SK-N-SH treated with all-trans-retinoic acid at 6 μM for 48 hours (cell line): ENCODE results near the gene DDAH1.

Experiments used
- ATAC-seq: fragments of 200-7000 bp; cut with Tn5 transposase; 3 replicates; pipeline ENCODE4 v1.9.1; 2020; ENCODE audit warnings: mild to moderate bottlenecking, moderate library complexity
- ARNTL ChIP-seq: fragments of 450-650 bp; formaldehyde crosslinking; IDR thresholded peaks from 2 replicates; pipeline ENCODE4 v1.5.0; 2020; ENCODE audit warnings: low read depth, mild to moderate bottlenecking, moderate library complexity, borderline replicate concordance
- BACH2 ChIP-seq: fragments of 250-450 bp; sonication (Bioruptor Pico); IDR thresholded peaks from 2 replicates; pipeline ENCODE4 v1.9.0; 2021; ENCODE audit warnings: mild to moderate bottlenecking, borderline replicate concordance
- CREB5 ChIP-seq: fragments of 250-450 bp; sonication (Bioruptor Pico); IDR thresholded peaks from 2 replicates; pipeline ENCODE4 v1.5.1; 2020; ENCODE audit warnings: low read depth, mild to moderate bottlenecking, moderate library complexity
- CSDC2 ChIP-seq: fragments of 250-450 bp; sonication (Bioruptor Pico); IDR thresholded peaks from 2 replicates; pipeline ENCODE4 v1.5.0; 2020; ENCODE audit warnings: mild to moderate bottlenecking, moderate library complexity
- GLIS3 ChIP-seq: fragments of 250-450 bp; sonication (Bioruptor Pico); IDR thresholded peaks from 2 replicates; pipeline ENCODE4 v1.5.0; 2020; ENCODE audit warnings: mild to moderate bottlenecking, moderate library complexity
- ISL1 ChIP-seq: fragments of 250-450 bp; sonication (Bioruptor Pico); IDR thresholded peaks from 2 replicates; pipeline ENCODE4 v2.1.2; 2022; ENCODE audit warnings: mild to moderate bottlenecking, moderate library complexity
- OSR1 ChIP-seq: fragments of 250-450 bp; sonication (Bioruptor Pico); IDR thresholded peaks from 2 replicates; pipeline ENCODE4 v1.8.0; 2022; ENCODE audit warnings: moderate library complexity, mild to moderate bottlenecking, inconsistent platforms
- POU6F1 ChIP-seq: fragments of 250-450 bp; sonication (Bioruptor Pico); IDR thresholded peaks from 2 replicates; pipeline ENCODE4 v1.8.0; 2021; ENCODE audit warnings: low read depth, mild to moderate bottlenecking, moderate library complexity, borderline replicate concordance
- PPARA ChIP-seq: fragments of 250-450 bp; sonication (Bioruptor Pico); IDR thresholded peaks from 2 replicates; pipeline ENCODE4 v1.5.0; 2020; ENCODE audit warnings: mild to moderate bottlenecking, borderline replicate concordance
- RARB ChIP-seq: fragments of 250-450 bp; sonication (Bioruptor Pico); IDR thresholded peaks from 2 replicates; pipeline ENCODE4 v1.8.0; 2021; ENCODE audit warnings: mild to moderate bottlenecking, moderate library complexity
- SNAI2 ChIP-seq: fragments of 250-450 bp; sonication (Bioruptor Pico); IDR thresholded peaks from 2 replicates; pipeline ENCODE4 v1.5.0; 2020; ENCODE audit warnings: mild to moderate bottlenecking, moderate library complexity
- TCF4 ChIP-seq: fragments of 250-450 bp; sonication (Bioruptor Pico); IDR thresholded peaks from 2 replicates; pipeline ENCODE4 v1.8.0; 2021; ENCODE audit warnings: mild to moderate bottlenecking, moderate library complexity, borderline replicate concordance
- ZC3H10 ChIP-seq: fragments of 250-450 bp; sonication (Bioruptor Pico); IDR thresholded peaks from 2 replicates; pipeline ENCODE4 v1.5.1; 2021; ENCODE audit warnings: mild to moderate bottlenecking, moderate library complexity
- ZFP3 ChIP-seq: fragments of 250-450 bp; sonication (Bioruptor Pico); IDR thresholded peaks from 2 replicates; pipeline ENCODE4 v1.5.0; 2020; ENCODE audit warnings: mild to moderate bottlenecking, moderate library complexity
- ZFP30 ChIP-seq: fragments of 450-650 bp; formaldehyde crosslinking; IDR thresholded peaks from 2 replicates; pipeline ENCODE4 v1.5.0; 2022; ENCODE audit warnings: mild to moderate bottlenecking, moderate library complexity
- ZNF565 ChIP-seq: fragments of 450-650 bp; formaldehyde crosslinking; conservative IDR thresholded peaks from 2 replicates; pipeline ENCODE4 v1.5.0; 2020; ENCODE audit warnings: low read depth, mild to moderate bottlenecking, moderate library complexity
- ZNF8 ChIP-seq: fragments of 450-650 bp; formaldehyde crosslinking; IDR thresholded peaks from 2 replicates; pipeline ENCODE4 v1.5.0; 2020; ENCODE audit warnings: mild to moderate bottlenecking, moderate library complexity
- TF ChIP-seq, protein P1 (sequence below): fragments of 250-450 bp; sonication (Bioruptor Pico); IDR thresholded peaks from 2 replicates; pipeline ENCODE4 v1.5.1; 2021; ENCODE audit warnings: mild to moderate bottlenecking, moderate library complexity
- TF ChIP-seq, protein P2 (sequence below): fragments of 250-450 bp; sonication (Bioruptor Pico); IDR thresholded peaks from 2 replicates; pipeline ENCODE4 v1.5.0; 2020; ENCODE audit warnings: mild to moderate bottlenecking, moderate library complexity

DDAH1 gene

DNA sequence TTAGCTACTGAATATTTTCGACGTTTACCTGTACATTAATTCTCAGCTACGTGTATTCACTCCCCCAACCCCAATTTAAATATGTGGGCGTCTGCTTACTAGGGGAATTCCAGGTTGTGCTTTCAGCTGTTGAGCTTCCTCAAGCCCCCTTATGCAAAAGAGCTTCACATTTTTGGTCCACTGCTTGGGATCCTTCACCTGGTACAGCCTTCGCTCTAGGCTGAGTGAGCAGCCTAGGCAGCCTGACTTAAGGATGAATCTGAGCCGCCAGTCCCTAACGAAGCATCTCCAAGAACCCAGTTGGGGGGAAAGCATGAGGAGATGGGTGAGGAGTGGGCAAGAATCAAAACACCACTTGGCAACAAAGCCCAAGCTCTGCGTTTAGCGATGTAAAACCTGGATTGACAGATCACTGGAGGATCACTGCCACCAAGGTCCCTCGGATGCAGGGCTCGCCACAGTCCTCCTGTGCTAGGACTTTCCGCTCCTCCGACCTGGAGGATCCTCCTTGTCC is 189.2 kb downstream of the DDAH1 start:
- peak; percentile 2 for ATAC-seq
- TF ChIP-seq SNAI2 (CRISPR knock-in tag), result no peak
- no peak for TF ChIP-seq ZNF565 (CRISPR knock-in tag)
- no peak for TF ChIP-seq BACH2 (CRISPR knock-in tag)
- TF ChIP-seq CREB5 (CRISPR knock-in tag), result no peak
- TF ChIP-seq ZFP3 (CRISPR knock-in tag), result no peak
- no peak for TF ChIP-seq ARNTL (CRISPR knock-in tag)
- no peak for TF ChIP-seq RARB (CRISPR knock-in tag)
- no peak for TF ChIP-seq ISL1
- no peak for TF ChIP-seq ZNF8
- no peak for TF ChIP-seq CSDC2 (CRISPR knock-in tag)
- TF ChIP-seq OSR1 (CRISPR knock-in tag), result no peak
- TF ChIP-seq ZFP30 (CRISPR knock-in tag), result no peak
- TF ChIP-seq PPARA (CRISPR knock-in tag), result no peak
- TF ChIP-seq, protein P1, sequence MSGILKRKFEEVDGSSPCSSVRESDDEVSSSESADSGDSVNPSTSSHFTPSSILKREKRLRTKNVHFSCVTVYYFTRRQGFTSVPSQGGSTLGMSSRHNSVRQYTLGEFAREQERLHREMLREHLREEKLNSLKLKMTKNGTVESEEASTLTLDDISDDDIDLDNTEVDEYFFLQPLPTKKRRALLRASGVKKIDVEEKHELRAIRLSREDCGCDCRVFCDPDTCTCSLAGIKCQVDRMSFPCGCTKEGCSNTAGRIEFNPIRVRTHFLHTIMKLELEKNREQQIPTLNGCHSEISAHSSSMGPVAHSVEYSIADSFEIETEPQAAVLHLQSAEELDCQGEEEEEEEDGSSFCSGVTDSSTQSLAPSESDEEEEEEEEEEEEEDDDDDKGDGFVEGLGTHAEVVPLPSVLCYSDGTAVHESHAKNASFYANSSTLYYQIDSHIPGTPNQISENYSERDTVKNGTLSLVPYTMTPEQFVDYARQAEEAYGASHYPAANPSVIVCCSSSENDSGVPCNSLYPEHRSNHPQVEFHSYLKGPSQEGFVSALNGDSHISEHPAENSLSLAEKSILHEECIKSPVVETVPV (CRISPR knock-in tag), result no peak

- peak; percentile 19 for ATAC-seq
- TF ChIP-seq PPARA (CRISPR knock-in tag), result no peak
- TF ChIP-seq, protein P1 (CRISPR knock-in tag), result no peak
- no peak for TF ChIP-seq ZC3H10 (CRISPR knock-in tag)
- TF ChIP-seq ZFP3 (CRISPR knock-in tag), result no peak
- no peak for TF ChIP-seq POU6F1
- TF ChIP-seq, protein P2, sequence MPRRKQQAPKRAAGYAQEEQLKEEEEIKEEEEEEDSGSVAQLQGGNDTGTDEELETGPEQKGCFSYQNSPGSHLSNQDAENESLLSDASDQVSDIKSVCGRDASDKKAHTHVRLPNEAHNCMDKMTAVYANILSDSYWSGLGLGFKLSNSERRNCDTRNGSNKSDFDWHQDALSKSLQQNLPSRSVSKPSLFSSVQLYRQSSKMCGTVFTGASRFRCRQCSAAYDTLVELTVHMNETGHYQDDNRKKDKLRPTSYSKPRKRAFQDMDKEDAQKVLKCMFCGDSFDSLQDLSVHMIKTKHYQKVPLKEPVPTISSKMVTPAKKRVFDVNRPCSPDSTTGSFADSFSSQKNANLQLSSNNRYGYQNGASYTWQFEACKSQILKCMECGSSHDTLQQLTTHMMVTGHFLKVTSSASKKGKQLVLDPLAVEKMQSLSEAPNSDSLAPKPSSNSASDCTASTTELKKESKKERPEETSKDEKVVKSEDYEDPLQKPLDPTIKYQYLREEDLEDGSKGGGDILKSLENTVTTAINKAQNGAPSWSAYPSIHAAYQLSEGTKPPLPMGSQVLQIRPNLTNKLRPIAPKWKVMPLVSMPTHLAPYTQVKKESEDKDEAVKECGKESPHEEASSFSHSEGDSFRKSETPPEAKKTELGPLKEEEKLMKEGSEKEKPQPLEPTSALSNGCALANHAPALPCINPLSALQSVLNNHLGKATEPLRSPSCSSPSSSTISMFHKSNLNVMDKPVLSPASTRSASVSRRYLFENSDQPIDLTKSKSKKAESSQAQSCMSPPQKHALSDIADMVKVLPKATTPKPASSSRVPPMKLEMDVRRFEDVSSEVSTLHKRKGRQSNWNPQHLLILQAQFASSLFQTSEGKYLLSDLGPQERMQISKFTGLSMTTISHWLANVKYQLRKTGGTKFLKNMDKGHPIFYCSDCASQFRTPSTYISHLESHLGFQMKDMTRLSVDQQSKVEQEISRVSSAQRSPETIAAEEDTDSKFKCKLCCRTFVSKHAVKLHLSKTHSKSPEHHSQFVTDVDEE (CRISPR knock-in tag), result no peak
- no peak for TF ChIP-seq CSDC2 (CRISPR knock-in tag)
- TF ChIP-seq RARB (CRISPR knock-in tag), result no peak
- TF ChIP-seq TCF4, result no peak
- TF ChIP-seq ARNTL (CRISPR knock-in tag), result no peak
- no peak for TF ChIP-seq BACH2 (CRISPR knock-in tag)
Measured at GRCh38 chr1:85274969-85275453, 189.9 kb downstream of the DDAH1 start.

DNA sequence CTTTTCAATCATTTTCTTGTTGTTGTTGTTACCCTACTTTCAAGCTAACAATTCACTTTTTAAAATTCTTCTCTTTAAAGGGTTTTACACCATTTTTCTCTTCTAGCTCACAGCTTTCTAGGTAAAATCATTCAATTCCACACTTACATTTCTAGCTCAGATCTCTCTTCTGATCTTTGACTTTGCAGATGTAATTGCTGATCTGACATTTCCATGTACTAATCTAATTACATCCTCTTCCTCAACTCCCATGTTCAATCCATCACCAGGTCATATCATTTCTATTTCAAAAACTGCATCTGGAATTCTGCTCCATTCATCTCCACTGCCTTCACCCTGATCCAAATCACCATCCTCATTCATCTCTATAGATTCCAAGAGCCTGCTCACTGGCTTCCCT is 191.6 kb downstream of the DDAH1 start:
- TF ChIP-seq ZNF8 (no peak), SNAI2 (CRISPR knock-in tag) (no peak), GLIS3 (CRISPR knock-in tag) (no peak), ZC3H10 (CRISPR knock-in tag) (no peak), CSDC2 (CRISPR knock-in tag) (no peak), ISL1 (no peak)
- ATAC-seq, result no peak
